Measurements from ENCODE around the gene FOLR2.

Gene FOLR2

DNA sequence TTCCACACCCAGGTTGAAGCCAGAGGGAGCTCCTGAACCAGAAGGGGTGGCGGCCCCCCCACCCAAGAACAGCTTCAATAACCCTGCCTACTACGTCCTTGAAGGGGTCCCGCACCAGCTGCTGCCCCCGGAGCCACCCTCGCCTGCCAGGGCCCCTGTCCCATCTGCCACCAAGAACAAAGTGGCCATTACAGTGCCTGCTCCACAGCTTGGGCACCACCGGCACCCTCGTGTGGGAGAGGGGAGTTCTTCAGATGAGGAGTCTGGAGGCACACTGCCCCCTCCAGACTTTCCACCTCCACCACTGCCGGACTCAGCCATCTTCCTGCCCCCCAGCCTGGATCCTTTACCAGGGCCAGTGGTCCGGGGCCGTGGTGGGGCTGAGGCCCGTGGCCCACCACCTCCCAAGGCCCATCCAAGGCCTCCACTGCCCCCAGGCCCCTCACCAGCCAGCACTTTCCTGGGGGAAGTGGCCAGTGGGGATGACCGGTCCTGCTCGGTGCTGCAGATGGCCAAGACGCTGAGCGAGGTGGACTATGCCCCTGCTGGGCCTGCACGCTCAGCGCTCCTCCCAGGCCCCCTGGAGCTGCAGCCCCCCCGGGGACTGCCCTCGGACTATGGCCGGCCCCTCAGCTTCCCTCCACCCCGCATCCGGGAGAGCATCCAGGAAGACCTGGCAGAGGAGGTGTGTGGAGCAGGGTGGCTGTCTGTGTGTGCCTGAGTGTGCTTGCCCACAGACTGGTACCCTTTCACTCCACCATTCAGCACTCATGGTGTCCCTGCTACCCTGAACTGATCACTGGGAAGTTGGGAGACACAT is 20.7 kb downstream of the FOLR2 start:
- POLR2A ChIA-PET = no interaction called here
- TF ChIP-seq, protein P1, sequence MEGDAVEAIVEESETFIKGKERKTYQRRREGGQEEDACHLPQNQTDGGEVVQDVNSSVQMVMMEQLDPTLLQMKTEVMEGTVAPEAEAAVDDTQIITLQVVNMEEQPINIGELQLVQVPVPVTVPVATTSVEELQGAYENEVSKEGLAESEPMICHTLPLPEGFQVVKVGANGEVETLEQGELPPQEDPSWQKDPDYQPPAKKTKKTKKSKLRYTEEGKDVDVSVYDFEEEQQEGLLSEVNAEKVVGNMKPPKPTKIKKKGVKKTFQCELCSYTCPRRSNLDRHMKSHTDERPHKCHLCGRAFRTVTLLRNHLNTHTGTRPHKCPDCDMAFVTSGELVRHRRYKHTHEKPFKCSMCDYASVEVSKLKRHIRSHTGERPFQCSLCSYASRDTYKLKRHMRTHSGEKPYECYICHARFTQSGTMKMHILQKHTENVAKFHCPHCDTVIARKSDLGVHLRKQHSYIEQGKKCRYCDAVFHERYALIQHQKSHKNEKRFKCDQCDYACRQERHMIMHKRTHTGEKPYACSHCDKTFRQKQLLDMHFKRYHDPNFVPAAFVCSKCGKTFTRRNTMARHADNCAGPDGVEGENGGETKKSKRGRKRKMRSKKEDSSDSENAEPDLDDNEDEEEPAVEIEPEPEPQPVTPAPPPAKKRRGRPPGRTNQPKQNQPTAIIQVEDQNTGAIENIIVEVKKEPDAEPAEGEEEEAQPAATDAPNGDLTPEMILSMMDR (IDR thresholded peaks at IDR 0.05; ENCODE audit: control extremely low read depth, extremely low read depth, low read depth, missing control alignments) = no peak
- no peak for DNase-seq (ENCODE audit: extremely low spot score)
- CTCF ChIA-PET = interaction anchor here (0.8 to 4.4 kb wide), 25 partner anchors 9 to 212 kb away, joined by 3 to 36 read pairs (median 4); partner anchors contain the start of genes CLPB and INPPL1

DNA sequence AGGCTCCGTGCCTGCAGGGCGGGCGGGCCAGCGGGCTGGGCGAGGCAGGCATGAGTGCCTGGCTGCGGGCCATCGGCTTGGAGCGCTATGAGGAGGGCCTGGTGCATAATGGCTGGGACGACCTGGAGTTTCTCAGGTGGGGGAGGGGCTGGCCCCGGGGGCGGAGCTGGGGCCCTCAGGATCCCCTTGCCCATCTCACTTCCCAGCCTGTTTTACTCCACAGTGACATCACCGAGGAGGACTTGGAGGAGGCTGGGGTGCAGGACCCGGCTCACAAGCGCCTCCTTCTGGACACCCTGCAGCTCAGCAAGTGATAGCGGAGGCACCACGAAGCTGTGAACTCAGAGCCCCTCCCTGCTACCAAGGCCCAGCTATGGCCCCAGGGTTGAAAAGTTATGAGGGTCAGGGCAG is 21.5 kb downstream of the FOLR2 start:
- POLR2A ChIA-PET = no interaction called here
- TF ChIP-seq, protein P1 (IDR thresholded peaks at IDR 0.05; ENCODE audit: control extremely low read depth, extremely low read depth, low read depth, missing control alignments) = peak; percentile 79
- CTCF ChIA-PET = interaction anchor here (0.8 to 4.4 kb wide), 24 partner anchors 8 to 212 kb away, joined by 3 to 36 read pairs (median 4); partner anchors contain the start of gene INPPL1
- peak; percentile 85 for DNase-seq (ENCODE audit: extremely low spot score)

DNA sequence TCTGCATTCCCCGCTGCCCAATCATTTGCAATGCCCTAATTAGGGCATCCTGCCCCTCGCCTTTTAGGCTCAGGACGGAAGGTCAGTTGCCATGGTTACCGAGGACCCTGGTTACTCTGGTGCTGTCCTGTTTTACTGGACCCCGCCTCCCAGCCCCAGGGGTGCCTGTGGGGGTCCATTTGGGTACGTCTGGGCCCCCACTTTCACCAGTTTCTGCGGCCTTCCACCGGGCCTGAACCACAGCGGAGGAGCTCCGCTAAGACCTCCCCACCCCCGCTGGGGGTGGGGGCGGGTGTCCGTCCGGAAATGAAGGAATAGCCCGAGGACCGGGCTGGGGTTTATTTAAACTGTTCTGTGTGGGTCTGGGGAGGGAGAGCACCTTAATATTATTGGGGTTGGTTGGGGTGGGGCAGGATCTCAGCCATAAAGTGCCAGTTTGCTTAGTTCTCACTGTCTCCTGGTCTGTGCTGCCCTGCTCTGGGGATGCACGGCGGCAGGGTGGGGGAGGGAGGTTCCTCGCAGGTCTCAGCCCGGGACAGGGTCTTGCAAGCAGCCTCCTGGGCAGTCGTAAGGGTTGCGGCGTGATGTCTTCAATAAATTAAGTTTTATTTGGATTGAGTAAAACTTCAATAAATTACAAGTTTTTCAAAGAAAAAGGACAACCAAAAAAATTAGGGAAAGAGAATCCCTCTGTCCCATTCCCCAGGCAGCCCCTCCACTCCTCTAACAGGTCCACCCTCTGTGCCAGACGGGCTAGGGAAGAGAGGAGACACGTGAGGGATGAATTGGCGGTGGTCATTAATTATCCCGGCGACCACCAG is 22.1 kb downstream of the FOLR2 start:
- ChIA-PET POLR2A (no interaction called here), CTCF (interaction anchor here (1.0 to 4.4 kb wide), 17 partner anchors 8 to 213 kb away, joined by 3 to 36 read pairs (median 5); partner anchors contain the start of gene INPPL1)
- TF ChIP-seq, protein P1 (IDR thresholded peaks at IDR 0.05; ENCODE audit: control extremely low read depth, extremely low read depth, low read depth, missing control alignments) = no peak
- no peak for DNase-seq (ENCODE audit: extremely low spot score)

DNA sequence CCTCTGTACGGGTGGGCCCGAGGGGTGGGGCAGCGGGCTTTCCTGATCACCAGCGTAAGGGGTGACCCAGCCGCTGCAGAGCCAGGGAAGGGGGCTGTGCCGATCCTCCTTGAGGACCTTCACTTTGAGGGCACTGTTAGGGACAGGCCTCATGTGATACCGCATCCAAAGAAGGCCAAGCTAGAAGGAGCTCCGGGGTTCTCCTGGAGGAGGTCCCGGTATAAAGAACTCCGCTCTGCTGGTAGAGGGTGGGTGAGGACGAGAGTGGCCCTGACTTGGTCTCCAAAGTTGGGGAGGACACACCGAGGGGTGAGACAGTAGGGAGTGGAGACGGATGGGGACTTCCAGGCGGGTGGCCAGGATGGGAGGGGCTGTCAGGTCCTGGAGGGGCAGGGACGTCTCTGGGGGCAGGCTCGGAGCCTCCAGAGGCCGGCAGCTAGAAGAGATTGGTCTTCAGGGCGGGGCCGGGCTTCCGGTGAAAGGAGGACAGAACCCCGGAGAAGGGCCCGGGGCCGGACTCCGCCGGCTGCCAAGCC is 22.8 kb downstream of the FOLR2 start:
- POLR2A ChIA-PET = no interaction called here
- peak; percentile 71 for DNase-seq (ENCODE audit: extremely low spot score)
- TF ChIP-seq, protein P1 (IDR thresholded peaks at IDR 0.05; ENCODE audit: control extremely low read depth, extremely low read depth, low read depth, missing control alignments) = no peak
- CTCF ChIA-PET = interaction anchor here (3.1 to 4.4 kb wide), 2 partner anchors 12 to 214 kb away, joined by 16 to 36 read pairs; partner anchors contain the start of gene INPPL1

DNA sequence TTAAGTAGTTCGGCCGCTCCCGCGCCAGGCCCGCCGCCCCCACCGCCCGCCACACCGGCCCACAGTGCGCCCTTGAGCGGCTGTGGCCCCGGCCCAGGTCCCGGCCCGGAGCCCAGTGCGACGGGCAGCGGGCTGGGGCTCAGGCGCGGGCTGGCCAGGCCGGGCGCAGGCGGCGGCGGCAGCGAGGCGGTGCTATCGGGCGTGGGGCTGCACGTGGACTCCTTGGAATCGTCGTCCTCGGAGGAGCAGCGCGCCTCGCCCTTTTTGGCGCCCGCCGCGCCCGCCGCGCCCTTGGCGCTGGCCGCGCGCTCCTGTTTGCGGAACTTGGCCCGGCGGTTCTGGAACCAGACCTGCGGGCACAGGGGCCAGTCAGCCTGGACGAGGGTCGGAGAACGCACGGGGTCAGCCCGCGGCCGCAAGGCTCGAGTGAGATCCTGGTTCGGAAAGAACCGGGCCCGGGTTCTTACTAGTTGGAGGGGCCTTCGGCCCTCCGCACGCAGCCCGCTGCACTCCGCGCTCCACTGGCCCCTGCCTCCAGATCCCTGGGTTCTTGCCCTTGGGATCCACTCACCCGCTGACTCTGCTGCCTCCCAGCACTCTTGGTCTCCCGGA is 23.4 kb downstream of the FOLR2 start:
- TF ChIP-seq, protein P1 (IDR thresholded peaks at IDR 0.05; ENCODE audit: control extremely low read depth, extremely low read depth, low read depth, missing control alignments) = peak; percentile 3
- no peak for DNase-seq (ENCODE audit: extremely low spot score)
- ChIA-PET CTCF (interaction anchor here (0.8 to 1.5 kb wide), 3 partner anchors 9 to 191 kb away, joined by 3 to 11 read pairs (median 4); no protein-coding TSS in a partner anchor), POLR2A (no interaction called here)

Measured in GM10248 (cell line).